Measurements from ENCODE around the gene SLC12A5. TPM values are rescaled to one million over a fixed set of nuclear protein-coding genes. Genes with fewer than 3 reads are reported as not detected.
A peak's percentile ranks its signal among the peaks of the same experiment; 100 is the strongest.

Gene SLC12A5
- total and polyA plus RNA-seq, 9 of the 15 experiments (the other 6 are each of a cell fraction or from before 2014, with no cell fraction given) = 0.36 to 7.5 (median 2.1) TPM

- TF ChIP-seq L3MBTL2 (IDR thresholded peaks at IDR 0.05) (peak; percentile 99), XRCC5 (IDR thresholded peaks at IDR 0.05; ENCODE audit: low read depth, low read length) (peak; percentile 53; the same call in 1 of the 2 replicates), VEZF1 (CRISPR knock-in tag; IDR thresholded peaks at IDR 0.05) (peak; percentile 90), SIN3A (IDR thresholded peaks at IDR 0.05; ENCODE audit: borderline replicate concordance in 2 of 2, control insufficient read depth in 1 of 2, low read depth in 2 of 2, low read length in 2 of 2) (peak; percentile 41 to 46; a peak in 2 of 4 replicates), HDAC8 (tag; IDR thresholded peaks at IDR 0.05) (peak; percentile 91), HCFC1 (IDR thresholded peaks at IDR 0.05; ENCODE audit: low read depth, low read length) (peak; percentile 73), ETV6 (IDR thresholded peaks at IDR 0.05; ENCODE audit: borderline replicate concordance in 1 of 2, low read depth in 2 of 2, low read length in 1 of 2) (no peak), ETV6 (CRISPR knock-in tag; IDR thresholded peaks at IDR 0.05; ENCODE audit: borderline replicate concordance) (peak; percentile 61), CBX1 (IDR thresholded peaks at IDR 0.05; ENCODE audit: low read depth) (peak; percentile 72; the same call in 1 of the 2 replicates), POLR2H (tag; IDR thresholded peaks at IDR 0.05; ENCODE audit: low read depth) (peak; percentile 92), FOXP1 (CRISPR knock-in tag; IDR thresholded peaks at IDR 0.05) (peak; percentile 96), HMG20B (CRISPR knock-in tag; IDR thresholded peaks at IDR 0.05) (no peak), GMEB1 (CRISPR knock-in tag; IDR thresholded peaks at IDR 0.05) (peak; percentile 95), NCOA6 (IDR thresholded peaks at IDR 0.05) (peak; percentile 89), ZNF217 (CRISPR knock-in tag; IDR thresholded peaks at IDR 0.05) (no peak), CTCFL (IDR thresholded peaks at IDR 0.05; ENCODE audit: borderline replicate concordance, insufficient read depth, low read depth, low read length, poor library complexity, severe bottlenecking) (peak; percentile 66)
Measured at GRCh38 chr20:46089417-46090388, 60.7 kb downstream of the SLC12A5 start, which contains the start of gene NCOA5 (continued).

Data from K562 (cell line).